RWPE1 (cell line): Measurements from ENCODE around the gene DOCK6.
"Not testable (repeated sequence)": the region's sequence is repeated elsewhere in the genome, so short reads cannot be mapped to it uniquely, and the experiment has no call there.

Experiments used
- CTCF ChIA-PET: fragments of 350-600 bp; sonication (Branson Sonifier 250); formaldehyde crosslinking; extraction: SDS; loops from one replicate; lab custom pipeline; 2021; lab: Yijun Ruan, JAX
- POLR2A ChIA-PET: fragments of 400-600 bp; formaldehyde crosslinking; extraction: SDS; loops from one replicate; lab custom pipeline; 2020; ENCODE audit warnings: antibody characterized with exemption; ENCODE audit not compliant: low non-redundant PET; lab: Yijun Ruan, JAX
- DNase-seq: peaks from one replicate; pipeline ENCODE4 v3.0.0; 2012; ENCODE audit warnings: low spot score
- H3K27ac ChIP-seq: fragments of 450-650 bp; 2 replicates; pipeline ENCODE4 v1.5.1; 2017
- TF ChIP-seq, protein P1 (sequence below): fragments of 450-650 bp; conservative IDR thresholded peaks from 2 replicates; pipeline ENCODE4 v1.5.1; 2017; ENCODE audit warnings: low read depth, mild to moderate bottlenecking

The DOCK6 gene

DNA sequence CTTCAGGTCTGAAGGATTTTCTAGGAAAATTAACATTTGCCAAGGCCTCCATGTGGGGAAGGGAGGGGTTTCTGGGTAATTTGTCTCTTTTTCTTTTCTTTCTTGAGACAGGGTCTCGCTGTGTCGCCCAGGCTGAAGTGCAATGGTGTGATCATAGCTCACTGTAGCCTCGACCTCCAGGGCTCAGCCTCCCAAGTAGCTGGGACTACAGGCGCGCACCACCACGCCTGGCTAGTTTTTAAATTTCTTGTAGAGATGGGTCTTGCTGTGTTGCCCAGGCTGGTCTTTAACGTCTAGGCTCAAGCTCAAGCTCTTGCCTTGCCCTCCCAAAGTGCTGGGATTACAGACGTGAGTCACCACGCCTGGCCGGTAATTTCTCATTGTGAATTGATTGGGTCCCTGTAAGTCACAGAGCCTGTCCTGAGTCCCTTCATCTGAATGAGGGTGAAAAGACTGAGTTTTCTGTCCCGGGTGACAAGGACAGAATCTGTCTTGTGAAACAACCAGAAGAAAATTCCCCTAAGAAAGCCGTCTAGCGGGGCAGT, 96.8 kb downstream of the DOCK6 start:
- POLR2A ChIA-PET = no interaction called here
- TF ChIP-seq, protein P1, sequence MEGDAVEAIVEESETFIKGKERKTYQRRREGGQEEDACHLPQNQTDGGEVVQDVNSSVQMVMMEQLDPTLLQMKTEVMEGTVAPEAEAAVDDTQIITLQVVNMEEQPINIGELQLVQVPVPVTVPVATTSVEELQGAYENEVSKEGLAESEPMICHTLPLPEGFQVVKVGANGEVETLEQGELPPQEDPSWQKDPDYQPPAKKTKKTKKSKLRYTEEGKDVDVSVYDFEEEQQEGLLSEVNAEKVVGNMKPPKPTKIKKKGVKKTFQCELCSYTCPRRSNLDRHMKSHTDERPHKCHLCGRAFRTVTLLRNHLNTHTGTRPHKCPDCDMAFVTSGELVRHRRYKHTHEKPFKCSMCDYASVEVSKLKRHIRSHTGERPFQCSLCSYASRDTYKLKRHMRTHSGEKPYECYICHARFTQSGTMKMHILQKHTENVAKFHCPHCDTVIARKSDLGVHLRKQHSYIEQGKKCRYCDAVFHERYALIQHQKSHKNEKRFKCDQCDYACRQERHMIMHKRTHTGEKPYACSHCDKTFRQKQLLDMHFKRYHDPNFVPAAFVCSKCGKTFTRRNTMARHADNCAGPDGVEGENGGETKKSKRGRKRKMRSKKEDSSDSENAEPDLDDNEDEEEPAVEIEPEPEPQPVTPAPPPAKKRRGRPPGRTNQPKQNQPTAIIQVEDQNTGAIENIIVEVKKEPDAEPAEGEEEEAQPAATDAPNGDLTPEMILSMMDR = no peak
- CTCF ChIA-PET = interaction anchor here (0.6 kb wide), 1 partner anchor 906 kb away, joined by 5 read pairs; no protein-coding TSS in a partner anchor
- H3K27ac ChIP-seq = peak overlapping the region; percentile 31; the same call in 1 of the 2 replicates
- DNase-seq = no peak

DNA sequence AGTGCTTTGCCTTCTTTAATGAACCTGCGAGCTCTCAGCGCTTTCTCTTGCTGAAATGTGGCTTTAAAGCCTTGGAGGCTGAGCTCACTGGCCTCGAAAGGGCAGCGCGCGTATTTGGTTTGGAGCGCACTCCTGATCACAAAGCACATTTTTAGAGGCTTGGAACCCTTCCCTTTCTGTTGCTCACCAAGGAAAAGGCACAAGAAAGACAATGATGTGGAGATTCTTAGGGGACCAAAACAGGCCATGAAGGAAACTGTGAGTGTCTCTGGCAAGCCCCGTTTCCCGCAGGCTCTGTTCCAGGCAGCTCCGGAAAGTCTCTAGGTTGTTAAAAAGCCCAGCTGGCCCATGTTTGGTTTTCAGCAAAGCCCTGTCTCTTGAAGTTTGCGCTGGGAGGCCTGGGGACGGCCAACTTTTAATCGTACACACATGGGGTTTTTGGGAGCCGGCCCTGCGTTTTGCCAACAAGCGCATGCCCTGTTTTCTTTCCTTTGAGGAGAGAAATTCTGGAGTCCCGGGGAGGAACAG, 97.4 kb downstream of the DOCK6 start:
- POLR2A ChIA-PET = no interaction called here
- CTCF ChIA-PET = interaction anchor here (0.6 to 1.3 kb wide), 3 partner anchors 26 to 39 kb away, joined by 3 to 4 read pairs (median 3); no protein-coding TSS in a partner anchor
- peak overlapping the region; percentile 31; the same call in 1 of the 2 replicates for H3K27ac ChIP-seq
- TF ChIP-seq, protein P1 = no peak
- DNase-seq = no peak

DNA sequence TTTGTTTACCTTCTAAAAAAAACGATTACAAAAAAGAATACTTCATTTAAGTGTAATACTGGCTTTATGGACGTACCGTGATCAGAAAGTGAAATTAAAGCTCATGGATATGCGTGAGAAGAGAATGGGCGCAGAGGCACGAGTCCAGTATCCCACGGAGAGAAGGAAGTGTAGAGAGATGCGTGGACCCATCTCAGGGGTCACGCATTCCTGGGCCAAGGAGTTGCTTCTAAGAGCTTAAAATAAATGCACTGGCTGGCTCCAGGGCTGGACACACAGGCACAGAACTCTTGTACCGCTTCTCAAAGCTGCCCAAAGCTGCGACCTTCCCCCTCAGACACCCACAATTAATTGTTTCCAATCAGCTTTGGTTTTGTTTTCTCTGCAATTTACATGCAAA, 98.0 kb downstream of the DOCK6 start:
- CTCF ChIA-PET = interaction anchor here (0.6 to 1.3 kb wide), 5 partner anchors 26 to 227 kb away, joined by 3 to 4 read pairs (median 3); no protein-coding TSS in a partner anchor
- TF ChIP-seq, protein P1 = no peak
- POLR2A ChIA-PET = no interaction called here
- H3K27ac ChIP-seq = no peak overlapping the region; the same call in 1 of the 2 replicates
- DNase-seq = no peak

DNA sequence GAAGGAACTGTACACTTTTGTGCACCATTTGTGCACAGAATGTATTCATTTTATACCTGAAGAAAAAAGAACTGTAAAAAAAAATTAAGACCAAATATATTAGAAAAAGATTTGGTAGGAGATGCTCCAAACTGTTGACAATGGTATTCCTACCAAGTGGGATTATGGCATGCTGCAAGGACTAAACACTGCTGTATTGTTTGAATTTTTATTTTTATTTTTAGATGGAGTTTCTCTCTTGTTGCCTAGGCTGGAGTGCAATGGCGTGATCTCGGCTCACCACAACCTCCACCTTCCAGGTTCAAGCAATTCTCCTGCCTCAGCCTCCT, 101.9 kb downstream of the DOCK6 start:
- CTCF ChIA-PET = interaction anchor here (0.7 kb wide), 1 partner anchor 274 kb away, joined by 3 read pairs; the partner anchor contains the start of gene ODAD3
- H3K27ac ChIP-seq, POLR2A ChIA-PET: not testable (repeated sequence)

DNA sequence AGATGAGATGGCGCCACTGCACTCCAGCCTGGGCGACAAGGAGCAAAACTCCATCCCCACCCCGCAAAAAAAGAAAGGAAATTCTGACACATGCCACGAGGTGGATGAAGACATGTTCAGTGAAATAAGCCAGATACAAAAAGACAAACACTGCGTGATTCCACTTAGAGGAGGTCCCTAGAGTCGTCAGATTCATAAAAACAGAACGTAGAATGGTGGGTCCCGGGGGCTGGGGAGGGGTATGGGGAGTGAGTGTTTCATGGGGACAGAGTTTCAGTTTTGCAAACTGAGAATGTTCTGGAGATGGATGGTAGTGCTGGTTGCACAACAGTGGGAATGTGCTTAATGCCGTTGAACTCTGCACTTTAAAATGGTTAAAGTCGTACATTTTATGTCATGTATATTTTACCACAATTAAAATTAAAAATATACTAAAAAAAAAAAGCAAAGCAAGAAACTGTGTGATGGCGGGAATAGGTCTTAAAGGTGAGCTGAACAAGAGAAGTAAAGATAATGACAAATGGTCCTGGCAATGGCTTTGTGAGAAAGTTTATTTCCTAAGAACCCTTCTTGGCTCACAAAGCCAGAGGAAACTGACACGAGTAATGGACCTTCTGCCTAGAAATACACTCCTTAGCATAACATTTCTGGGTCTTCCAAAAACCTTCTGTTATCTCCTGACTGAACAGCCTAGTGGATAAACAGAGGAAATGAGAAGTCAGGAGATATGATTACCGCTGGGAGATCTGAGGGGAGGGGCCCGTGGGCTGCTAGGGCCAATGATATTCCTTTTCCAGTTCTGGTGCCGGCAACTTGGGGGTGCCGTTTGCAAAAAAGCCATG, 102.5 kb downstream of the DOCK6 start:
- TF ChIP-seq, protein P1 = no peak
- no peak overlapping the region for H3K27ac ChIP-seq

More for the DNA sequence above, 101.9 kb downstream of the DOCK6 start:
- DNase-seq = not testable (repeated sequence)

DNA sequence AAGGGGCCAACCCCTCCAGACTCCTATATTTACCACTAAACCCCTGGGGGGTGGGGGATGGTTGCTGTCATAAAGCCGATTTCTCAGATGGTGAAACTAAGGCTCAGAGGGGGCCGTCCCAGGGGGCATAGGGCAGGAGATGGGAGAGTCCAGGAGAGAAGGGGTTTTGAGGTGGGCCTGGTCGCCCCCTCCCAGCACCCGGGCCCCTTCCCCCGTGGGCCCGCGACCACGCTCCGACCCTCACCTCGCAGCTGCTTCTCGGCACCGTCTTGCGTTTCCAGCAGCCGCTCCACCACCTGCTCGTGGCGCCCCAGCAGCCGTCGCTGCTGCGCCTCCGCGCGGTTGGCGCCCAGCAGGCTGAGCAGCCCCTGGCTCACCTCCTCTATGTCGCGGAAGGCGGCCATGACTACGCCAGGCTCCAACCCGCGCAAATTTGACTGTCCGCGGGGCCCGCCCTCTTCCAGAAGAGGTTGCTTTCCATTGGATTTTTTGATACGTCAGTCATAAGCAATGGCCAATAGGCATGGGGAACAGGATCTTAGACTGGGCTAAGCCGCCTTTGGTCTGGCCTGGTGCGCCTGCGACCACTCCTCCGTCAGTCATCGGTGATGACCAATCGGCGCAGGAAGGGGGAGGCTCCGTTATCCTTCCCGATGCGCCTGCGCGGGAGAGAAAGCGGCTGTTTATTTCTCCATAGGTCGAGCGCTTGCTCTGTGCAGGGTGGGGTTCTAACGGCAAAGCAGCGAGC, 106.8 kb downstream of the DOCK6 start, which contains the start of gene SPC24:
SPC24 (minus strand) TSS at position 410 of the 748 bp plus-strand sequence; CDS start at position 404, 6 bp downstream.
- CTCF ChIA-PET = interaction anchor here (0.5 kb wide), 1 partner anchor 43 kb away, joined by 4 read pairs; no protein-coding TSS in a partner anchor
- TF ChIP-seq, protein P1 = no peak
- POLR2A ChIA-PET = interaction anchor here (0.6 kb wide), 1 partner anchor 15 kb away, joined by 3 read pairs; no protein-coding TSS in a partner anchor
- peak within 1 kb of the TSS; percentile 100 for H3K27ac ChIP-seq
- peak; percentile 100 for DNase-seq

More for the DNA sequence above, 102.5 kb downstream of the DOCK6 start:
- ChIA-PET CTCF (interaction anchor here (0.7 kb wide), 1 partner anchor 275 kb away, joined by 3 read pairs; the partner anchor contains the start of gene ODAD3), POLR2A (no interaction called here)
- no peak for DNase-seq
